HL-60 (cell line): Measurements from ENCODE around the gene FASTK.

Experiments
- DNase-seq, 2 experiments: peaks; one replicate each; pipeline ENCODE4 v3.0.0-alpha.2; 2010 to 2020; ENCODE audit warnings: low read depth in 1 of 2, low spot score in 1 of 2
- H3K27ac ChIP-seq: fragments of 250-450 bp; sonication (Bioruptor Pico); replicated peaks from 2 replicates; pipeline ENCODE4 v1.5.1; 2020; ENCODE audit warnings: mild to moderate bottlenecking, moderate library complexity
- H3K27me3 ChIP-seq: fragments of 250-450 bp; sonication (Bioruptor Pico); 2 replicates; pipeline ENCODE4 v1.5.1; 2021; ENCODE audit warnings: mild to moderate bottlenecking, moderate library complexity; ENCODE audit not compliant: insufficient read depth, poor library complexity, severe bottlenecking
- H3K4me3 ChIP-seq: replicated peaks from 2 replicates; pipeline ENCODE4 v1.5.1; 2011; ENCODE audit warnings: mild to moderate bottlenecking, control low read depth, low read length; ENCODE audit not compliant: insufficient read depth
- GABPA ChIP-seq: IDR thresholded peaks from 2 replicates; pipeline ENCODE4 v1.6.1; 2012; ENCODE audit warnings: low read depth
- POLR2AphosphoS5 ChIP-seq: IDR thresholded peaks from 2 replicates; pipeline ENCODE4 v1.6.1; 2012; ENCODE audit warnings: low read depth
- SPI1 ChIP-seq: IDR thresholded peaks from 2 replicates; pipeline ENCODE4 v1.6.1; 2012; ENCODE audit warnings: low read depth, mild to moderate bottlenecking, borderline replicate concordance
- TF ChIP-seq, protein P1 (sequence below): IDR thresholded peaks from 2 replicates; pipeline ENCODE4 v1.6.1; 2012; ENCODE audit warnings: low read depth; ENCODE audit not compliant: insufficient replicate concordance
- TF ChIP-seq, protein P2 (sequence below): IDR thresholded peaks from one replicate; pipeline ENCODE4 v1.5.1; 2011; ENCODE audit warnings: low read length, control low read depth, inconsistent platforms; ENCODE audit not compliant: insufficient read depth

FASTK gene

DNA sequence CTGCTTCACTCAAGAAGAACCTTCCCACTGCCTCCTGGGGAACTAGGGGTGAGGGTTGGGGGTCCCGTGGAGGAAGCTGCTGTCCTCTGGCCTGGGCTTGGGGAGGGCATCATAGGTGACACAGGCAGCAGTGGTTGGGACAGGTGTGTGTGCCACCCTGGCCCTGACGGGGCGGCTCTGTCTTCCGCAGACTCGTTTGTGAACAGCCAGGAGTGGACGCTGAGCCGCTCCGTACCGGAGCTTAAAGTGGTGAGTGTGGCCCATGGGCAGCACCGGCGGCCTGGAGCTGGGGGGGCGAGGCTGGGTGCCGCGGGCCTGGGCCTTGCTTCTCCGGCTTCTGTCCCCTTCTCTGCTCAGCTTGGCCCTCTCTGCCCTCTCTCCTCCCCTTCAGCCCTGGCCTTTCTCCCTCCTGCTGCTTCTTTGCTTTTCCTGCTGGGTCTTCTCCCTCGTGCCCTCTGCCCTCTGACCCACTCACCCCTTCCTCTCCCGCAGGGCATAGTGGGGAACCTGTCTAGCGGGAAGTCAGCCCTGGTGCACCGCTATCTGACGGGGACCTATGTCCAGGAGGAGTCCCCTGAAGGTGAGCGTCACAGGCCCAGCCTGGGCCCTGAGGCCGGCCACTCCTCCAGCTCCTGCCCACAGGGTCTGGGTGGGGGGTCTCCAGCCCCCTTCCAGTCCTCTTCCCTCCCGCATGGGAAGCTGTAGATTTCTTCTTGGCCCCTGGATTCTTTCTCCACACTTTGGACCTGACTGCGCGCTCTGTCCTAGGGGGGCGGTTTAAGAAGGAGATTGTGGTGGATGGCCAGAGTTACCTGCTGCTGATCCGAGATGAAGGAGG is 36.2 kb upstream of the FASTK start:
- no peak for TF ChIP-seq SPI1
- TF ChIP-seq, protein P1, sequence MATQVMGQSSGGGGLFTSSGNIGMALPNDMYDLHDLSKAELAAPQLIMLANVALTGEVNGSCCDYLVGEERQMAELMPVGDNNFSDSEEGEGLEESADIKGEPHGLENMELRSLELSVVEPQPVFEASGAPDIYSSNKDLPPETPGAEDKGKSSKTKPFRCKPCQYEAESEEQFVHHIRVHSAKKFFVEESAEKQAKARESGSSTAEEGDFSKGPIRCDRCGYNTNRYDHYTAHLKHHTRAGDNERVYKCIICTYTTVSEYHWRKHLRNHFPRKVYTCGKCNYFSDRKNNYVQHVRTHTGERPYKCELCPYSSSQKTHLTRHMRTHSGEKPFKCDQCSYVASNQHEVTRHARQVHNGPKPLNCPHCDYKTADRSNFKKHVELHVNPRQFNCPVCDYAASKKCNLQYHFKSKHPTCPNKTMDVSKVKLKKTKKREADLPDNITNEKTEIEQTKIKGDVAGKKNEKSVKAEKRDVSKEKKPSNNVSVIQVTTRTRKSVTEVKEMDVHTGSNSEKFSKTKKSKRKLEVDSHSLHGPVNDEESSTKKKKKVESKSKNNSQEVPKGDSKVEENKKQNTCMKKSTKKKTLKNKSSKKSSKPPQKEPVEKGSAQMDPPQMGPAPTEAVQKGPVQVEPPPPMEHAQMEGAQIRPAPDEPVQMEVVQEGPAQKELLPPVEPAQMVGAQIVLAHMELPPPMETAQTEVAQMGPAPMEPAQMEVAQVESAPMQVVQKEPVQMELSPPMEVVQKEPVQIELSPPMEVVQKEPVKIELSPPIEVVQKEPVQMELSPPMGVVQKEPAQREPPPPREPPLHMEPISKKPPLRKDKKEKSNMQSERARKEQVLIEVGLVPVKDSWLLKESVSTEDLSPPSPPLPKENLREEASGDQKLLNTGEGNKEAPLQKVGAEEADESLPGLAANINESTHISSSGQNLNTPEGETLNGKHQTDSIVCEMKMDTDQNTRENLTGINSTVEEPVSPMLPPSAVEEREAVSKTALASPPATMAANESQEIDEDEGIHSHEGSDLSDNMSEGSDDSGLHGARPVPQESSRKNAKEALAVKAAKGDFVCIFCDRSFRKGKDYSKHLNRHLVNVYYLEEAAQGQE, result no peak
- TF ChIP-seq POLR2AphosphoS5, result no peak
- TF ChIP-seq, protein P2, sequence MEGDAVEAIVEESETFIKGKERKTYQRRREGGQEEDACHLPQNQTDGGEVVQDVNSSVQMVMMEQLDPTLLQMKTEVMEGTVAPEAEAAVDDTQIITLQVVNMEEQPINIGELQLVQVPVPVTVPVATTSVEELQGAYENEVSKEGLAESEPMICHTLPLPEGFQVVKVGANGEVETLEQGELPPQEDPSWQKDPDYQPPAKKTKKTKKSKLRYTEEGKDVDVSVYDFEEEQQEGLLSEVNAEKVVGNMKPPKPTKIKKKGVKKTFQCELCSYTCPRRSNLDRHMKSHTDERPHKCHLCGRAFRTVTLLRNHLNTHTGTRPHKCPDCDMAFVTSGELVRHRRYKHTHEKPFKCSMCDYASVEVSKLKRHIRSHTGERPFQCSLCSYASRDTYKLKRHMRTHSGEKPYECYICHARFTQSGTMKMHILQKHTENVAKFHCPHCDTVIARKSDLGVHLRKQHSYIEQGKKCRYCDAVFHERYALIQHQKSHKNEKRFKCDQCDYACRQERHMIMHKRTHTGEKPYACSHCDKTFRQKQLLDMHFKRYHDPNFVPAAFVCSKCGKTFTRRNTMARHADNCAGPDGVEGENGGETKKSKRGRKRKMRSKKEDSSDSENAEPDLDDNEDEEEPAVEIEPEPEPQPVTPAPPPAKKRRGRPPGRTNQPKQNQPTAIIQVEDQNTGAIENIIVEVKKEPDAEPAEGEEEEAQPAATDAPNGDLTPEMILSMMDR, result no peak
- TF ChIP-seq GABPA, result no peak
- Histone ChIP-seq H3K4me3 (no peak overlapping the region), H3K27me3 (no peaks in the 10 kb centered on the region), H3K27ac (no peak overlapping the region)
- DNase-seq, result no peak

DNA sequence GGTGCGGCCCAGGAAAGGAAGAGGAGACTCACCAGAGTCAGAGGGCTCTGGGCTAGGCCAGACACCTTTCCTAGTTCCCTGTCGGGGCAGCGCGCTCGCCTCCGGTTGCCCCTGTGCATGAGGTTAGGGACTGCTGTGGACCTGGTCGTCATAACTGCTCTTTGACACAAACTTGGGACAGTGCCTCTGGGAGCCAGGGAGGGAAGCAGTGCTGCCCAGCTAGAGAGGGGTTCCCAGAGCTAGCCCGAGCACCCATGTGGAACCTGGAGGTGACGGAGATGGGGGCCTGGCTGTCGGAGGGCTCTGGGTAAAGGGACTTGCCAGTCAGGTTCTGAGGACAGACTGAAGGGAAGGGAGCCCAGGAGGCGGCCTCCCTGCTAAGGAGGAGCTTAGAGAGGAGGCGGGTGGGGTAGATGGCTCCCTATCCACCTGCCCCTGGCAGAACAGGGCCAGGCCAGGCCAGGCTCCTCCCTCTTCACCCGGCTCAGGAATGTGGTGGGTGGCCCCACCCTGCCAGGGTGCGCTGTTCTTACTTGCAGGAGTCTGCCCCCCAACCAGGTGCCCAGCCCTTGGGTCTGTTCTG is 35.3 kb upstream of the FASTK start:
- no peak overlapping the region for H3K4me3 ChIP-seq
- DNase-seq, result no peak
- no peaks in the 10 kb centered on the region for H3K27me3 ChIP-seq
- no peak overlapping the region for H3K27ac ChIP-seq
- TF ChIP-seq GABPA, result no peak
- TF ChIP-seq, protein P1, result no peak
- TF ChIP-seq SPI1, result no peak
- TF ChIP-seq, protein P2, result no peak
- no peak for TF ChIP-seq POLR2AphosphoS5

DNA sequence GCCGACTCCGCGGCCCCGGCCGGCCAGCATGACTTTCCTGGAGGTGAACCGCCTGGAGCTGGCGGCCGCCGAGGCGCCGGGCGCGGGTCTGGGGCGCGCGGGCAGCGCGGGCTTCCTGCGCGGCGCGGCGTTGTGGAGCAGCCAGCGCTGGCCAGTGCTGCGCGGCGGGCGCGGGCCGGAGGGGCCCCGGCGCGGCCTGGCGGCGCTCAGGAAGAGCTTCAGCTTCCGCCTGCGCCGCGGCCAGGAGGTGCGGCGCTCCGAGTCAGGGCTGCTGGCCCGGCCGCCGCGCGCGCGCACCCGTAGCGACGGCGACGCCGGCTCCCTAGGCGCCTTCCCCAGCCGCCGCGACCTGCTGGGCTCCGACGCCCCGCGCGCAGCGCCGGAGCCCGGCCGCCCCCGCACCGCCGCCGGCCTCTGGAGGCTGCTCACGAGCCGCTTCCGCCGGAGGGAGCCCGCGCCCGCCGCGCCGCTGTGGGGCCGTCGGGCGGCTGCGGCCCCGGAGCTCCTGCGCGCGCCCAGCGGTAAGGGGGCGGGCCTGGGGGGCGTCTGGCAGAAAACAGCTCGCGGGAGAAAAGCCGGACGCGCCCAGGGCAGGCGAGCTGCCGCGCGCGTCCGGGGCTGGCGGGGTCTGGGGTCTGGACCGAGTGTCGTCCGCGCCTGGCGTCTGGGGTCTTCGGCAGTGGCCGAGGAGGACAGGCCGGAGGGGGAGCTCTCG is 34.7 kb upstream of the FASTK start:
- no peak for TF ChIP-seq GABPA
- TF ChIP-seq, protein P2, result no peak
- TF ChIP-seq, protein P1, result no peak
- no peaks in the 10 kb centered on the region for H3K27me3 ChIP-seq
- no peak overlapping the region for H3K4me3 ChIP-seq
- DNase-seq, result no peak
- no peak overlapping the region for H3K27ac ChIP-seq
